ENCODE data around the gene BFSP2. TPM values are rescaled to one million over a fixed set of nuclear protein-coding genes. Genes with fewer than 3 reads are reported as not detected.

BFSP2 gene
- total RNA-seq, 4 donors from 2014 or later: not detected

DNA sequence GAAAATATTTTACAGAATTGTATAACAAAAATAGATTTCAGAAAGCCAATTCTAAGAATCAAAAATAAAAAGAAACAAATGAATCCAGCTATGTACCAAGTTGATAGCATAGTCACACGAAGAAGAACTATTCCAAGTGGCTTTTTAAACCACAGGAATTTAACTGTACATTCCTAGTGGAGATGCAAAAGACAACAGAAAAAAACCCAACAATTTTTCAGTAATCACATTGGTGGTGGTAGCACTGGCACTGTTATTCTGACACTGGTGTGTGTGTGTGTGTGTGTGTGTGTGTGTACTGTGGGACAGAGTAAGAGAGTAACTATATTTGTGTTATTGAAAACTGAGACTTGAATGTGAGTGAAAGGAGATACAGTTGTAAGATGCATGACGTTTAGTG, 9.1 kb downstream of the BFSP2 start:
- TF ChIP-seq, protein P1, sequence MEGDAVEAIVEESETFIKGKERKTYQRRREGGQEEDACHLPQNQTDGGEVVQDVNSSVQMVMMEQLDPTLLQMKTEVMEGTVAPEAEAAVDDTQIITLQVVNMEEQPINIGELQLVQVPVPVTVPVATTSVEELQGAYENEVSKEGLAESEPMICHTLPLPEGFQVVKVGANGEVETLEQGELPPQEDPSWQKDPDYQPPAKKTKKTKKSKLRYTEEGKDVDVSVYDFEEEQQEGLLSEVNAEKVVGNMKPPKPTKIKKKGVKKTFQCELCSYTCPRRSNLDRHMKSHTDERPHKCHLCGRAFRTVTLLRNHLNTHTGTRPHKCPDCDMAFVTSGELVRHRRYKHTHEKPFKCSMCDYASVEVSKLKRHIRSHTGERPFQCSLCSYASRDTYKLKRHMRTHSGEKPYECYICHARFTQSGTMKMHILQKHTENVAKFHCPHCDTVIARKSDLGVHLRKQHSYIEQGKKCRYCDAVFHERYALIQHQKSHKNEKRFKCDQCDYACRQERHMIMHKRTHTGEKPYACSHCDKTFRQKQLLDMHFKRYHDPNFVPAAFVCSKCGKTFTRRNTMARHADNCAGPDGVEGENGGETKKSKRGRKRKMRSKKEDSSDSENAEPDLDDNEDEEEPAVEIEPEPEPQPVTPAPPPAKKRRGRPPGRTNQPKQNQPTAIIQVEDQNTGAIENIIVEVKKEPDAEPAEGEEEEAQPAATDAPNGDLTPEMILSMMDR (IDR thresholded peaks at IDR 0.05; ENCODE audit: low read depth): no peak

DNA sequence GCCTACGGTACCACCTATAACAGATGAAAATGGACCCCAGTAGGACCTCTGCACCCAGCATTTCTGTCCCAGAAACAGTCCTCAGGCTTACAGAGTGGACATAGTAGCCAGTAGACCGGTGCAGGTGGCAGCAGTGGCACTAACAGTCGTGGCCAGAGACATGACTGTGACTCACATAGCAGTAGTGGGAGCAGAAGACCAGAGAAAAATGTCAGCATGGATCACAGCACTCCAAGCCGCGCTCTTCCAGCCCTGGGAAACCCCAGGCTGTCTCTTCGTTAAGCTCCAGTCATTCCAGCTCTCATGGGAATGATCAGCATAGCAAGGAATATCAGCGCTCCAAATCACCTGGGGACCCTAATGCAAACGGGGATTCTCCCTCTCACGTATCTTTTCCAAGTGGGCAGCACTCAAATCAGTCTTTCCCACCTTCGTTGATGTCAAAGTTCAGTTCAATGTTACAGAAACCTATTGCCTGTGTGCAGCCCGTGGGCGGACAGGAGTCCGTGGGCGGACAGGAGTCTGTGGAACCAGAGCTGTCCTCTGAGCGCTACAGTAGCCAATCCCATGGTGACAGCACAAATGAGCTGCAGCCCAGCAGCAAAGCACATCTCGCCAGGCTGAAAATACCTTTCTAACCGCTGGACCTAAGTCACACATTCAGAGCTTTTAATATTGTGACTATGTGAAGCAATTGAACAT, 10.5 kb downstream of the BFSP2 start:
- TF ChIP-seq, protein P1 (IDR thresholded peaks at IDR 0.05; ENCODE audit: low read depth): no peak

DNA sequence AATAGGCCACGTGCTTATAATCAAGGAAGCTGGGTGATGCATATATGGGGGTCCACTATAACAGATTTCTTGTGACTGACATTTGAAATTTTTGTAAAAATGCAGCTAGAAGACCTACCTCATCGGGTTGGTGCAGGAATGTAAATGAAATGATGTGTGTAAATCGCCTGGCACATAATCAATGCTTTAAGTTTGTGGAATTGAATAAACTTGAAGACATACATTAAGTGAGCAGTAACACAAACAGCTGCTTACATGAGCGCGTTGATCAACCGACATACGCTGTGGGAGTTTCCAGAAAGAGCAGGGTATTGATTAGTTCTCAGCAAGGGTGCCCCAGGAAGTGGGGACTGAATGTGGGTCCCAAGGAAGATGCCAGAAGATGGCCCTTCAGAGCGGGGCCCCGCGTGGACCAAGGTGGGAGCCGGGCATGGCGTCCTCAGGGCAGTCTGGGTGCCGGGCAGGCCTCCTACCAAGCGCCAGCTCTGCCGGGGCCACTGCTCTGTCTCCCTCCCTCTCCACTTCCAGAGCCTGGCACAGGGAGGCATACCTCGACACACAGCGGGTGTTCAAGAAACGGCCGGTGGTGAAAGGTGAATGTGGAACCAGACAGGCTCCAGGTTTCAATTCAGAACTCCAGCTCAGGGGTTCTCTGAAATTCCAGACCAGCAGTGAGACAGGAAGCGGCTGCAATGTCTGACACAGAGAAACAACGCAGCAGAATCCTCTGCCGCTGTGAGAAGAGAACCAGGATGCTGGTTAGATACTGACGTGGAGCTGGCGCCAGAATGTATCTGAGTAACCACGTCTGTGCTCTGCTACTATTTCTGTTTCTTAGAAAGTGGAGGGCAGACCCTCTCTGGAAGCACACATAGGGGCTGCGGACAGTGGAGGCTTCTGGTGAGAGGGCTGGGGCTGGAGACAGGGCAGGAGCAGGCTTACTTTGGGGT, 12.6 kb downstream of the BFSP2 start:
- TF ChIP-seq, protein P1 (IDR thresholded peaks at IDR 0.05; ENCODE audit: low read depth): no peak

- TF ChIP-seq, protein P1 (IDR thresholded peaks at IDR 0.05; ENCODE audit: low read depth): no peak
Observed at GRCh38 chr3:133413161-133414020, 13.5 kb downstream of the BFSP2 start.

GRCh38 chr3:133414021-133414392, 14.2 kb downstream of the BFSP2 start:
- TF ChIP-seq, protein P1 (IDR thresholded peaks at IDR 0.05; ENCODE audit: low read depth): no peak

GRCh38 chr3:133418361-133418760, 18.5 kb downstream of the BFSP2 start:
- TF ChIP-seq, protein P1 (IDR thresholded peaks at IDR 0.05; ENCODE audit: low read depth): no peak

Data from subcutaneous adipose tissue (tissue), 4 donors.